Esophagus (tissue), 2 donors: ENCODE data around the gene CTSL. TPM values are rescaled to one million over a fixed set of nuclear protein-coding genes. Genes with fewer than 3 reads are reported as not detected.
"Not testable (repeated sequence)": the region's sequence is repeated elsewhere in the genome, so short reads cannot be mapped to it uniquely, and the experiment has no call there.

Source experiments
- H3K27ac ChIP-seq, 2 donors: one replicate each; pipeline ENCODE4 v1.5.1; 2013; ENCODE audit warnings: low read depth in 2 of 2, mild to moderate bottlenecking in 2 of 2, inconsistent platforms in 1 of 2, low read length in 1 of 2, moderate library complexity in 1 of 2
- H3K27me3 ChIP-seq, 2 donors: one replicate each; pipeline ENCODE4 v1.6.1; 2013; ENCODE audit warnings: low read length in 2 of 2, control low read depth in 1 of 2, mild to moderate bottlenecking in 1 of 2; ENCODE audit not compliant: insufficient read depth in 2 of 2, control insufficient read depth in 1 of 2
- H3K36me3 ChIP-seq, 2 donors: one replicate each; pipeline ENCODE4 v1.6.1; 2013; ENCODE audit warnings: low read length in 1 of 2; ENCODE audit not compliant: control insufficient read depth in 2 of 2, insufficient read depth in 2 of 2
- H3K4me1 ChIP-seq, 2 donors: one replicate each; pipeline ENCODE4 v1.6.1; 2013; ENCODE audit warnings: low read length in 1 of 2; ENCODE audit not compliant: control insufficient read depth in 2 of 2, insufficient read depth in 2 of 2
- H3K4me3 ChIP-seq, 2 donors: one replicate each; pipeline ENCODE4 v1.5.1; 2013; ENCODE audit warnings: low read length in 2 of 2, mild to moderate bottlenecking in 2 of 2, low read depth in 1 of 2, moderate library complexity in 1 of 2
- H3K9me3 ChIP-seq, 2 donors: one replicate each; pipeline ENCODE4 v1.6.1; 2013; ENCODE audit warnings: mild to moderate bottlenecking in 2 of 2, low read depth in 1 of 2, low read length in 1 of 2, moderate library complexity in 1 of 2; ENCODE audit not compliant: control insufficient read depth in 2 of 2, insufficient read depth in 1 of 2
- WGBS, 2 donors: extraction: QIAGEN DNeasy Blood & Tissue Kit; methylation state at CpG; one replicate each; pipeline ENCODE4 v1.1.7; 2013; 5-methylcytosine and 5-hydroxymethylcytosine counted together
- polyA plus RNA-seq, 2 donors: library from polyadenylated mRNA; stranded (reverse); fragments of 200-250 nt; gene quantifications; one replicate each; pipeline ENCODE4 v1.2.3, GENCODE V29; 2013
- donor health status: healthy with polysubstance abuse.
- donor health status: Bipolar disorder and iron deficiency.

Gene CTSL
- polyA plus RNA-seq, 2 donors = 6.0 to 27.3 TPM

GRCh38 chr9:87749335-87750035, 23.6 kb downstream of the CTSL start:
- H3K27ac ChIP-seq = no peak overlapping the region
- 67 to 72% methylated on average over 5 of the region's 5 CpGs for WGBS, 2 donors

GRCh38 chr9:87750726-87751125, 24.8 kb downstream of the CTSL start:
- peaks cover 0 to 2% of the 10 kb centered on the region in 2 donors for H3K9me3 ChIP-seq
- no peaks in the 10 kb centered on the region for H3K4me1 ChIP-seq
- no peak overlapping the region for H3K4me3 ChIP-seq
- H3K27ac ChIP-seq = no peak overlapping the region
- no peaks in the 10 kb centered on the region for H3K36me3 ChIP-seq
- 37 to 81% methylated on average over 2 of the region's 2 CpGs for WGBS, 2 donors
- H3K27me3 ChIP-seq = no peaks in the 10 kb centered on the region

More at GRCh38 chr9:87749335-87750035, 23.6 kb downstream of the CTSL start:
- H3K27me3 ChIP-seq = no peaks in the 10 kb centered on the region
- no peak overlapping the region for H3K4me3 ChIP-seq
- no peaks in the 10 kb centered on the region for H3K36me3 ChIP-seq
- H3K9me3 ChIP-seq = peaks cover 0 to 2% of the 10 kb centered on the region in 2 donors
- no peaks in the 10 kb centered on the region for H3K4me1 ChIP-seq

DNA sequence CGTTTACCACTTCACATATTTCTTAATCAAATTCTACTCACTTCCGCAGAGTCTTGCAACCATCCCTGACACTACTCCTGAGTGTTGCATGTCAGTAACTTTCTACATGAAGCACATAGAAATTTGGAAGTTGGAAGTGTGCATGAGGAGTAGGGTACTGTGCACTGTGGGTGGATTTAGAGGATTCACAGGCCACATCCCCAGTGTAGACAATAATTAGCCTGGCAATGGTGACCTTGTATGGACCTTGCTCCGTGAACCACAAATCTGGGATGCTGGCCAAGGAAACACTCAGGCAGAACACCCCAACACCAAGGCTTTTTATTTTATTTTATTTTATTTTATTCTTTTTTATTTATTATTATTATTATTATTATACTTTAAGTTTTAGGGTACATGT, 25.5 kb downstream of the CTSL start:
- Histone ChIP-seq H3K27ac (no peak overlapping the region), H3K36me3 (no peaks in the 10 kb centered on the region), H3K4me1 (no peaks in the 10 kb centered on the region), H3K4me3 (no peak overlapping the region), H3K27me3 (no peaks in the 10 kb centered on the region), H3K9me3 (peaks cover 0 to 2% of the 10 kb centered on the region in 2 donors)
- 83% methylated on average over 3 of the region's 3 CpGs for WGBS, 2 donors

DNA sequence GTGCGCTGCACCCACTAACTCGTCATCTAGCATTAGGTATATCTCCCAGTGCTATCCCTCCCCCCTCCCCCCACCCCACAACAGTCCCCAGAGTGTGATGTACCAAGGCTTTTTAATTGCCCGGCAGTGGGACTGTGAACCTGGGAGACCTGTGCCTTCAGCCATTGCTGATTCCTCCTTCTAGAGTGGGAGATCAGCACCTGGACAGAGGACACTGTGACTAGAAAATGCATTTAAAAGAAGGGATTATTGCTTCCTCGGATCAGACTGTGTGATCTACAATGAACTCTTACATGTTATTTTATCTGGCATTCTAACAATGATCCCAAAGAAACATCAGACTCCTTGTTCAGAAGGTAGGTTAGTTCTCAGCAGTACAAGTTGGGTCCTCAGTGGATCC, 25.9 kb downstream of the CTSL start:
- no peak overlapping the region for H3K27ac ChIP-seq
- no peak overlapping the region for H3K4me3 ChIP-seq
- no peaks in the 10 kb centered on the region for H3K27me3 ChIP-seq
- H3K9me3 ChIP-seq = peaks cover 0 to 2% of the 10 kb centered on the region in 2 donors
- H3K4me1 ChIP-seq = no peaks in the 10 kb centered on the region
- H3K36me3 ChIP-seq = no peaks in the 10 kb centered on the region
- WGBS, 2 donors = 36 to 51% methylated on average over 2 of the region's 4 CpGs

DNA sequence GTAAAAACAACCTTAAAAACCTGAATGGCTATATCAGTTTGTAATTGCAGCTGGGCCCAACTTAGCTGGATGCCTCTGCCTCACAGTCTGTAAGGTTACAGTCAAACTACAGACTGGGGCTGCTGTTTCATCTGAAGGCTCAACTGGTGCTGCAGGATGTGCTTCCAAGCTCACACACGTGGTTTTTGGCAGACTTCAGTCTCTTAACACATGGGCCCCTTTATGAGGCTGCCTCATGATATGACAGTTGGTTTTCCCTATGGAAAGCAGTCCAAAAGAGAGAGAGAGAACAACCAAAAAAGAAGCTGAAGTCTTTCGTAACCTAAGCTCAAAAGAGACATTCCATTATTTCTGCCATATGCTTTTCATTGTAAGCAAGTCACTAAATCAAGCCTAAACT, 27.4 kb downstream of the CTSL start:
- H3K4me1 ChIP-seq = no peaks in the 10 kb centered on the region
- H3K27ac ChIP-seq = no peak overlapping the region
- H3K4me3 ChIP-seq = no peak overlapping the region
- peaks cover 0 to 2% of the 10 kb centered on the region in 2 donors for H3K9me3 ChIP-seq
- H3K27me3 ChIP-seq = no peaks in the 10 kb centered on the region
- no peaks in the 10 kb centered on the region for H3K36me3 ChIP-seq
- WGBS, 2 donors = 54 to 69% methylated on average over 2 of the region's 2 CpGs

GRCh38 chr9:87758330-87758729, 32.4 kb downstream of the CTSL start:
- H3K4me1 ChIP-seq, H3K27ac ChIP-seq, H3K4me3 ChIP-seq, H3K27me3 ChIP-seq, H3K36me3 ChIP-seq, H3K9me3 ChIP-seq: not testable (repeated sequence)
- WGBS, 2 donors = 91 to 93% methylated on average over 10 to 24 of the region's 24 CpGs

DNA sequence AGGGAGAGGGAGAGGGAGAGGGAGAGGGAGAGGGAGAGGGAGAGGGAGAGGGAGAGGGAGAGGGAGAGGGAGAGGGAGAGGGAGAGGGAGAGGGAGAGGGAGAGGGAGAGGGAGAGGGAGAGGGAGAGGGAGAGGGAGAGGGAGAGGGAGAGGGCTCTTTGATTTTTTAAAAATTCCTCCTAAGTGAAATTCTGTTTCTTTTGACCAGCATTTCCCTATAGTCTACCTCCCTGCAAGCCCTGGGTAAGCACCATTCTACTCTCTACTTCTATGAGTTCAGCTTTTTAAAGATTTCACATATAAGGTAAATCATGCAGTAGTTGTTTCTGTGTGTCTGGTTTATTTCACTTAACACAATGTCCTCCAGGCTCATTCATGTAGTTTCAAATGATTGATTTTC, 34.1 kb downstream of the CTSL start:
- not testable (repeated sequence) for H3K27ac ChIP-seq, H3K9me3 ChIP-seq, H3K4me1 ChIP-seq, H3K4me3 ChIP-seq, H3K27me3 ChIP-seq, H3K36me3 ChIP-seq

DNA sequence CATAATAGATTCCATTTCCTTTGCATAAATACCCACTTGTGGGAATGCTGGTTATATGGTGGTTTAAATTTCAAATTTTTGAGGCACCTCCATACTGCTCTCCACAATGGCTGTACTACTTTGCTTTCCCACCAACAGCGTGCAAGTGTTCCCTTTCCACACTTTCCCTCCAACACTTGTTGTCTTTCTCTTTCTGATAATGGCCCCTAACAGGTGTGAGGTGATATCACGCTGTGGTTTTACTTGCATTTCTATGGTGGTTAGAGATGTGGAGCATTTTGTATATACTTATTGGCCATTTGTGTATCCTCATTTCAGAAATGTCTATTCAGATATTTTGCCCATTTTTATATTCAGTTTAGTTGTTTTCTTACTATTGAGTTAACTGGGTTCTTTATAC, 34.6 kb downstream of the CTSL start:
- H3K9me3 ChIP-seq = no peaks in the 10 kb centered on the region
- H3K4me1 ChIP-seq = peaks cover 0 to 3% of the 10 kb centered on the region in 2 donors
- no peak overlapping the region for H3K4me3 ChIP-seq
- no peak overlapping the region for H3K27ac ChIP-seq
- H3K27me3 ChIP-seq = no peaks in the 10 kb centered on the region
- WGBS, 2 donors = 83 to 91% methylated on average over 2 of the region's 2 CpGs
- H3K36me3 ChIP-seq = no peaks in the 10 kb centered on the region

DNA sequence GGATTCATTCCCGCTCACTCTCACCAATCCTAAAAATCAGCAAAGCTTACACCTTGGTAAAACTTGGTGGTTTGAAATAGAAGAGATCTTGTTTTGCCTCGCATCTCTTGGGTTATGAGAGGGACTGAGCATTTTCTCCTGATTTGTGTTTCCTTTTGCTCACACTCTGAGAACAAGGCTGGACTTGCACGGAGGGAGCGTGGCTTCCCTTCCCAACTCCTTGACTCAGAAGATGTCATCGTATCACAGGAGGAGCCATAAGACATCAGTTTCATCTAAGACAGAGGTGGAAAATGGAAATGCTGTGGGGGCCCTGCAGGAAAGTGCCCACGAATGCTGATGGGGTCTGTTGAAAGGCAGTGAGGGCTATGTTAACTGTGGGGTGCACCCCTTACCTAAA, 37.4 kb downstream of the CTSL start:
- no peaks in the 10 kb centered on the region for H3K27me3 ChIP-seq
- 60 to 68% methylated on average over 6 of the region's 6 CpGs for WGBS, 2 donors
- no peaks in the 10 kb centered on the region for H3K9me3 ChIP-seq
- no peaks in the 10 kb centered on the region for H3K36me3 ChIP-seq
- H3K4me1 ChIP-seq = peaks cover 0 to 3% of the 10 kb centered on the region in 2 donors
- H3K27ac ChIP-seq = no peak overlapping the region
- no peak overlapping the region for H3K4me3 ChIP-seq

DNA sequence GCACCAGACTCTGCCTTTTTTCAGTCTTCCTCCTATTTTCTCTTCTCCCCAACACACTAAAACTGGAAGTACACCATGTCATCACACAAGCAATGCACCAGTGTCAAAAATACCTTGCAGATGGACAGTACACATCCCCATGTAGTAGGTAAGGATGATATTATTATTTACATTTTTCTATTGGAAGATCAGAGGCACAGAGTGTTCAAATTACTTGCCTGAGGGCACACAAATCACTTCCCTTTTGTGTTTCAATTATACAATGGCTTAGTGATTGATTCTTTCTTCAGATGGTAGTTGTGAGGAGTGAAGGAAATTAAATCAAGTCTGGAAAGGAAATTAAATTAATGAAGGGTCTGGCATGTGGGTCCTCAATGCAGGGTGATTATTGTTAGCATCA, 39.6 kb downstream of the CTSL start:
- Histone ChIP-seq H3K9me3 (no peaks in the 10 kb centered on the region), H3K27me3 (no peaks in the 10 kb centered on the region), H3K36me3 (no peaks in the 10 kb centered on the region), H3K4me1 (peaks cover 0 to 3% of the 10 kb centered on the region in 2 donors), H3K27ac (no peak overlapping the region), H3K4me3 (no peak overlapping the region)
